ENCODE measurements around the gene IER5L. TPM values are rescaled to one million over a fixed set of nuclear protein-coding genes. Genes with fewer than 3 reads are reported as not detected.

IER5L gene
- total and polyA plus RNA-seq, 9 of the 15 experiments (the other 6 are each of a cell fraction or from before 2014, with no cell fraction given): 0.14 to 11.9 (median 0.52) TPM

GRCh38 chr9:129178568-129179382 lies 714 bp upstream of the IER5L start:
- FAIRE-seq: no peak
- H3K4me3 ChIP-seq: peak overlapping the region; percentile 61
- peak overlapping the region; percentile 31 to 79; a peak in 3 of 4 replicates for H3K9ac ChIP-seq (ENCODE audit: insufficient read depth in 1 of 2, low read depth in 2 of 2, low read length in 2 of 2)
- peak overlapping the region; percentile 50 for H3K4me2 ChIP-seq (ENCODE audit: insufficient read depth, low read length)
- H3K9me3 ChIP-seq (replicated peaks; ENCODE audit: control insufficient read depth, insufficient read depth, low read depth, low read length): no peaks in the 10 kb centered on the region
- H4K20me1 ChIP-seq (replicated peaks; ENCODE audit: control insufficient read depth, insufficient read depth, low read length): no peaks in the 10 kb centered on the region
- in situ Hi-C loops (cut with MboI) (loop anchor here (10.0 kb wide), 2 partner anchors 236 to 306 kb away; no protein-coding TSS in a partner anchor), intact Hi-C loops (cut with micrococcal nuclease) (loop anchor here (5.0 to 10.0 kb wide), 3 partner anchors 79 to 226 kb away; no protein-coding TSS in a partner anchor)
- ChIA-PET POLR2A (interaction anchor here (0.6 to 2.2 kb wide), 22 partner anchors 8 to 436 kb away, joined by 3 to 14 read pairs (median 4); no protein-coding TSS in a partner anchor), CTCF (ENCODE audit: low intra/inter-chr PET ratio) (interaction anchor here (0.6 kb wide), 1 partner anchor 447 kb away, joined by 3 read pairs; no protein-coding TSS in a partner anchor)
- BruUV-seq (replicated peaks): no TSS peak
- H3K4me1 ChIP-seq (replicated peaks in 1 of 2; ENCODE audit: control insufficient read depth in 2 of 2, insufficient read depth in 2 of 2, low read length in 2 of 2): peaks cover 22 to 60% of the 10 kb centered on the region in 2 experiments; a peak in 4 of 5 replicates
- DNase-seq (ENCODE audit: extremely low read depth in 1 of 4, low spot score in 3 of 4): peak in 1 of 4 experiments; percentile 26
- WGBS (ENCODE audit: insufficient coverage, low coverage, missing lambda C conversion rate): 45% methylated on average over 28 of the region's 45 CpGs
- no peaks in the 10 kb centered on the region for H3K36me3 ChIP-seq (ENCODE audit: control insufficient read depth, insufficient read depth, low read length)
- ATAC-seq: no peak
- peak overlapping the region; percentile 86 for H2AFZ ChIP-seq (ENCODE audit: low read depth, low read length)
- H3K79me2 ChIP-seq (ENCODE audit: control insufficient read depth, insufficient read depth, low read length): peaks cover 6% of the 10 kb centered on the region; the same call in 2 of the 3 replicates
- H3K27ac ChIP-seq (ENCODE audit: extremely low read depth, low read depth, low read length): no peak overlapping the region
- no peaks in the 10 kb centered on the region; a peak in 1 of 5 replicates for H3K27me3 ChIP-seq (ENCODE audit: control insufficient read depth in 2 of 2, insufficient read depth in 2 of 2, low read length in 2 of 2)
- H3K9me1 ChIP-seq (ENCODE audit: control insufficient read depth, insufficient read depth, low read length): no peaks in the 10 kb centered on the region
- TF ChIP-seq SIN3B (IDR thresholded peaks at IDR 0.05; ENCODE audit: low read depth) (0 out of 2 replicates have a peak, but pooled peaks have one; percentile 10), POLR2G (IDR thresholded peaks at IDR 0.05; ENCODE audit: low read depth, low read length) (no peak), DACH1 (IDR thresholded peaks at IDR 0.05; ENCODE audit: partially characterized antibody) (no peak), LARP7 (IDR thresholded peaks at IDR 0.05) (no peak), ZBTB33 (CRISPR knock-in tag; IDR thresholded peaks at IDR 0.05) (0 out of 2 replicates have a peak, but pooled peaks have one; percentile 16), ZBTB34 (CRISPR knock-in tag; IDR thresholded peaks at IDR 0.05) (no peak), ZFX (CRISPR knock-in tag; IDR thresholded peaks at IDR 0.05) (peak; percentile 49; the same call in 1 of the 2 replicates), GTF2A2 (tag; IDR thresholded peaks at IDR 0.05) (no peak), ZNF551 (CRISPR knock-in tag; IDR thresholded peaks at IDR 0.05) (no peak), MYC (IDR thresholded peaks at IDR 0.05; ENCODE audit: low read depth, low read length) (no peak), MYC (CRISPR knock-in tag; IDR thresholded peaks at IDR 0.05; ENCODE audit: borderline replicate concordance, low read depth) (no peak), ID3 (CRISPR knock-in tag; IDR thresholded peaks at IDR 0.05) (no peak), ID3 (tag; IDR thresholded peaks at IDR 0.05) (0 out of 2 replicates have a peak, but pooled peaks have one; percentile 43), TEAD1 (CRISPR knock-in tag; IDR thresholded peaks at IDR 0.05) (0 out of 4 replicates have a peak, but pooled peaks of 1 of the 2 experiments have one; percentile 36)

Data from K562 (cell line).